Measurements from ENCODE around the gene IL2RA. TPM values are rescaled to one million over a fixed set of nuclear protein-coding genes. Genes with fewer than 3 reads are reported as not detected.
"Not testable (repeated sequence)": the region's sequence is repeated elsewhere in the genome, so short reads cannot be mapped to it uniquely, and the experiment has no call there.

IL2RA gene
- total RNA-seq, 2 experiments from 2014 or later = 437 to 446 TPM

DNA sequence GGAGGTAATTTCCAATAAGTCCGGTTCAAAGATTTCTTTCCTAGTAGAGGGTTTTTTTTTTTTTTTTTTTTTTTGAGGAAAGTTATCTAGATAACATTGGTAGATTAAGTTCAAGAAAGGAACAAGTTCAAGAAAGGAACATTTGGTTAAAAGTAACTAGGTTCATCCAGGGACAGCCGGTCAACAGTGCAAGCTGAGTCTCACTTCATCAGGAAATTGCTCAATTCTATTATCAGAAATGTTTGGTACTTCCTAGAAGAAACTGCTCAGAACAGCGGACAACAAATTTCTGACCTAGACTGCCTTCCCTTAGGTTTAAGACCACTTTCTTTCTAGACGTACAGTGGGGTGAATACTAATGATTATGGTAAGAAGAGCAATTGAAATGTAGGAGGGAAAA, 3.7 kb upstream of the IL2RA start:
- Mint-ChIP-seq H3K27ac (peak overlapping the region; percentile 77), H3K27me3 (no peaks in the 10 kb centered on the region), H3K4me1 (peaks cover 82% of the 10 kb centered on the region), H3K4me3 (peak overlapping the region; percentile 34), H3K9me3 (peaks cover 6% of the 10 kb centered on the region), H3K36me3 (ENCODE audit: low read depth) (peaks cover 26% of the 10 kb centered on the region)
- ChIA-PET POLR2A (interaction anchor here (0.8 to 13.4 kb wide), 8 partner anchors 9 to 516 kb away, joined by 4 to 448 read pairs (median 6); partner anchors contain the start of gene IL2RA), CTCF (interaction anchor here (1.2 to 11.2 kb wide), 4 partner anchors 14 to 24 kb away, joined by 3 to 138 read pairs (median 14); no protein-coding TSS in a partner anchor)
- peak; percentile 31 for DNase-seq

- DNase-seq = peak; percentile 41
- Mint-ChIP-seq H3K4me3 (peak overlapping the region; percentile 34), H3K27ac (peak overlapping the region; percentile 77), H3K36me3 (ENCODE audit: low read depth) (peaks cover 28% of the 10 kb centered on the region), H3K27me3 (no peaks in the 10 kb centered on the region), H3K9me3 (peaks cover 6% of the 10 kb centered on the region), H3K4me1 (peaks cover 77% of the 10 kb centered on the region)
- ChIA-PET POLR2A (interaction anchor here (1.1 to 13.4 kb wide), 7 partner anchors 10 to 516 kb away, joined by 4 to 448 read pairs (median 6); partner anchors contain the start of gene IL2RA), CTCF (interaction anchor here (11.2 kb wide), 1 partner anchor 22 kb away, joined by 138 read pairs; no protein-coding TSS in a partner anchor)
Observed at GRCh38 chr10:6065406-6065805, 3.2 kb upstream of the IL2RA start.

- H3K27ac Mint-ChIP-seq = peak overlapping the region; percentile 77
- not testable (repeated sequence) for H3K27me3 Mint-ChIP-seq, H3K9me3 Mint-ChIP-seq, DNase-seq
- peaks cover 72% of the 10 kb centered on the region for H3K4me1 Mint-ChIP-seq
- CTCF ChIA-PET = interaction anchor here (1.0 to 5.8 kb wide), 2 partner anchors 7 to 22 kb away, joined by 3 to 41 read pairs; no protein-coding TSS in a partner anchor
- peaks cover 33% of the 10 kb centered on the region for H3K36me3 Mint-ChIP-seq (ENCODE audit: low read depth)
- POLR2A ChIA-PET = interaction anchor here (4.0 kb wide), 1 partner anchor 17 kb away, joined by 68 read pairs; no protein-coding TSS in a partner anchor
- peak overlapping the region; percentile 34 for H3K4me3 Mint-ChIP-seq
Observed at GRCh38 chr10:6064726-6065125, 2.6 kb upstream of the IL2RA start.

DNA sequence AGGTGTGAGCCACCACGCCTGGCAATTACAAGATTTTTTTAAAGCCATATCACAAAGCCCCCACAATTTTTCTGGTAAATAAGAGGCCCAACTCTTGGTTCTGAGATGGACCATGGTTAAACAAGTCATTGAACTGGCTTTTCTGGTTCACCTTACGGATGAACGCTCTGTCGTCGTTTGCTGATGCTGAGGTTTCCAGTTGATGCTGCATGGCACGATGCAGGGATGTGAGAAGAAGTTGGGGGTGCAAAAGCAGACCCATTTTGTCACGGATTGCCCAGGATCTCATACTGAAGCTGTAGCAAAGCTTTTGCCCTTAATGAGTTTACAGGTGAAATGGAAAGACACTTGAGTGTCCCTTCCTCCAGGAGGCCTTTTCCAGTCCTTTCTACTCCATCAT, 2.0 kb upstream of the IL2RA start:
- ChIA-PET POLR2A (interaction anchor here (0.5 to 21.0 kb wide), 4 partner anchors 8 to 26 kb away, joined by 3 to 448 read pairs (median 82); no protein-coding TSS in a partner anchor), CTCF (interaction anchor here (1.0 to 5.8 kb wide), 2 partner anchors 8 to 23 kb away, joined by 3 to 41 read pairs; no protein-coding TSS in a partner anchor)
- H3K27ac Mint-ChIP-seq = peak overlapping the region; percentile 77
- peaks cover 71% of the 10 kb centered on the region for H3K4me1 Mint-ChIP-seq
- H3K27me3 Mint-ChIP-seq = no peaks in the 10 kb centered on the region
- peaks cover 39% of the 10 kb centered on the region for H3K36me3 Mint-ChIP-seq (ENCODE audit: low read depth)
- DNase-seq = peak; percentile 15
- H3K4me3 Mint-ChIP-seq = no peak overlapping the region
- H3K9me3 Mint-ChIP-seq = peaks cover 6% of the 10 kb centered on the region

DNA sequence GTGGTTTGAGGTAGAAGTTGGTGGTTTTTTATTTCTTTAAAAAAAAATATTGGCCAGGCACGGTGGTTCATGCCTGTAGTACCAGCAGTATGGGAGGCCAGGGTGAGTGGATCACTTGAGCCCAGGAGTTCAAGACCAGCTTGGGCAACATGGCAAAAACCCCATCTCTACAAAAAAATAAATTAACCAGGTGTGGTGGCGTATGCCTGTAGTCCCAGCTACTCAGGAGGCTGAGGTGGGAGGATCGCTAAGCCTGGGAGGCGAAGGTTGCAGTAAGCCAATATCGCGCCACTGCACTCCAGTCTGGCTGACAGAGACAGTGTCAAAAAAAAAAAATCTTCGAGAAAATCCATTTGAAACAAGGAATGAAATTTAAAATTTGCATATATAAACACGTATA, 1.1 kb downstream of the IL2RA start:
- H3K27ac Mint-ChIP-seq = peak overlapping the region; percentile 90
- peaks cover 65% of the 10 kb centered on the region for H3K36me3 Mint-ChIP-seq (ENCODE audit: low read depth)
- POLR2A ChIA-PET = interaction anchor here (0.7 to 21.0 kb wide), 12 partner anchors 9 to 85 kb away, joined by 3 to 448 read pairs (median 10); partner anchors contain the start of gene IL15RA
- DNase-seq = peak; percentile 42
- H3K4me1 Mint-ChIP-seq = peaks cover 71% of the 10 kb centered on the region
- H3K27me3 Mint-ChIP-seq = no peaks in the 10 kb centered on the region
- CTCF ChIA-PET = interaction anchor here (0.6 to 5.8 kb wide), 7 partner anchors 8 to 47 kb away, joined by 3 to 41 read pairs (median 4); no protein-coding TSS in a partner anchor
- H3K9me3 Mint-ChIP-seq = peaks cover 6% of the 10 kb centered on the region
- H3K4me3 Mint-ChIP-seq = peak overlapping the region; percentile 90

- Mint-ChIP-seq H3K4me3 (peak overlapping the region; percentile 90), H3K9me3 (peaks cover 2% of the 10 kb centered on the region), H3K4me1 (peaks cover 66% of the 10 kb centered on the region), H3K36me3 (ENCODE audit: low read depth) (peaks cover 73% of the 10 kb centered on the region), H3K27me3 (no peaks in the 10 kb centered on the region), H3K27ac (peak overlapping the region; percentile 90)
- ChIA-PET CTCF (interaction anchor here (2.5 to 5.8 kb wide), 2 partner anchors 24 to 27 kb away, joined by 12 to 41 read pairs; no protein-coding TSS in a partner anchor), POLR2A (interaction anchor here (1.2 to 21.0 kb wide), 3 partner anchors 7 to 24 kb away, joined by 7 to 448 read pairs (median 97); no protein-coding TSS in a partner anchor)
- DNase-seq = peak; percentile 18
Observed at GRCh38 chr10:6059506-6059905, 2.7 kb downstream of the IL2RA start.

GRCh38 chr10:6058682-6059475, 3.3 kb downstream of the IL2RA start:
- peak; percentile 29 for DNase-seq
- Mint-ChIP-seq H3K27me3 (no peaks in the 10 kb centered on the region), H3K4me1 (peaks cover 66% of the 10 kb centered on the region), H3K36me3 (ENCODE audit: low read depth) (peaks cover 79% of the 10 kb centered on the region), H3K27ac (peak overlapping the region; percentile 90), H3K4me3 (peak overlapping the region; percentile 90), H3K9me3 (no peaks in the 10 kb centered on the region)
- ChIA-PET CTCF (interaction anchor here (0.7 to 6.4 kb wide), 4 partner anchors 15 to 83 kb away, joined by 3 to 58 read pairs (median 6); no protein-coding TSS in a partner anchor), POLR2A (interaction anchor here (0.8 to 21.0 kb wide), 16 partner anchors 9 to 245 kb away, joined by 3 to 448 read pairs (median 7); partner anchors contain the start of genes ANKRD16 and FBH1)

- peaks cover 74% of the 10 kb centered on the region for H3K4me1 Mint-ChIP-seq
- H3K4me3 Mint-ChIP-seq = peak overlapping the region; percentile 90
- peak overlapping the region; percentile 90 for H3K27ac Mint-ChIP-seq
- ChIA-PET POLR2A (interaction anchor here (0.8 to 21.0 kb wide), 14 partner anchors 10 to 375 kb away, joined by 3 to 448 read pairs (median 4); partner anchors contain the start of gene GDI2), CTCF (interaction anchor here (0.8 to 6.4 kb wide), 3 partner anchors 19 to 30 kb away, joined by 3 to 58 read pairs (median 4); no protein-coding TSS in a partner anchor)
- H3K36me3 Mint-ChIP-seq (ENCODE audit: low read depth) = peaks cover 90% of the 10 kb centered on the region
- no peaks in the 10 kb centered on the region for H3K27me3 Mint-ChIP-seq
- peak; percentile 16 for DNase-seq
- no peaks in the 10 kb centered on the region for H3K9me3 Mint-ChIP-seq
Observed at GRCh38 chr10:6056411-6057135, 5.6 kb downstream of the IL2RA start.

- no peaks in the 10 kb centered on the region for H3K9me3 Mint-ChIP-seq
- ChIA-PET POLR2A (interaction anchor here (1.0 to 21.0 kb wide), 7 partner anchors 10 to 242 kb away, joined by 3 to 448 read pairs (median 4); partner anchors contain the start of gene GDI2), CTCF (interaction anchor here (1.0 to 6.4 kb wide), 2 partner anchors 28 to 31 kb away, joined by 4 to 58 read pairs; no protein-coding TSS in a partner anchor)
- H3K27ac Mint-ChIP-seq = peak overlapping the region; percentile 90
- peaks cover 88% of the 10 kb centered on the region for H3K36me3 Mint-ChIP-seq (ENCODE audit: low read depth)
- no peaks in the 10 kb centered on the region for H3K27me3 Mint-ChIP-seq
- peak overlapping the region; percentile 90 for H3K4me3 Mint-ChIP-seq
- DNase-seq = peak; percentile 10
- H3K4me1 Mint-ChIP-seq = peaks cover 78% of the 10 kb centered on the region
Observed at GRCh38 chr10:6055929-6056328, 6.2 kb downstream of the IL2RA start.

DNA sequence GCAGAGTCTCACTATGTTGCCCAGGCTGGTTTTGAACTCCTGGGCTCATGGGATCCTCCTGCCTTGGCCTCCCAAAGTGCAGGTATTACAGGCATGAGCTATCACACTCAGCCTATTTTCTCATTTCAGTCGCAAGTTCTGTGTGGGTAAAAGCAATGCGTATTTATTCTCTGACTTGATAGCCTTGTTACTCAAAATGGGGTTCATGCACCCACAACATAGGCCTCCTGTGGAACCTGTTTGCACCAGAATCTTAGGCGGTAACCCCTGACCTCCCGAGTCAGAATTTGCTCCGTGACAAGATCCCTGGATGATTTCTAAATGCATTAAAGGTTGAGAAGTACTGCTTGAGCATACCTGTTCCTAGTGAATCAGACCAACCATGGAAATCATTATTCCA, 7.3 kb downstream of the IL2RA start:
- ChIA-PET CTCF (interaction anchor here (6.4 kb wide), 1 partner anchor 32 kb away, joined by 58 read pairs; no protein-coding TSS in a partner anchor), POLR2A (interaction anchor here (1.3 to 21.0 kb wide), 8 partner anchors 7 to 78 kb away, joined by 3 to 448 read pairs (median 62); partner anchors contain the start of genes IL15RA and IL2RA)
- H3K9me3 Mint-ChIP-seq = no peaks in the 10 kb centered on the region
- no peaks in the 10 kb centered on the region for H3K27me3 Mint-ChIP-seq
- H3K27ac Mint-ChIP-seq = peak overlapping the region; percentile 97
- peak overlapping the region; percentile 70 for H3K4me3 Mint-ChIP-seq
- peak; percentile 16 for DNase-seq
- peaks cover 88% of the 10 kb centered on the region for H3K4me1 Mint-ChIP-seq
- H3K36me3 Mint-ChIP-seq (ENCODE audit: low read depth) = peaks cover 88% of the 10 kb centered on the region

GRCh38 chr10:6053816-6054631, 8.1 kb downstream of the IL2RA start:
- Mint-ChIP-seq H3K9me3 (no peaks in the 10 kb centered on the region), H3K36me3 (ENCODE audit: low read depth) (peaks cover 88% of the 10 kb centered on the region), H3K27me3 (no peaks in the 10 kb centered on the region), H3K27ac (peak overlapping the region; percentile 97), H3K4me3 (peak overlapping the region; percentile 70), H3K4me1 (peaks cover 90% of the 10 kb centered on the region)
- DNase-seq = peak; percentile 37
- POLR2A ChIA-PET = interaction anchor here (0.8 to 21.0 kb wide), 18 partner anchors 8 to 528 kb away, joined by 3 to 448 read pairs (median 4); partner anchors contain the start of genes ANKRD16, FBH1, GDI2 and IL15RA
- CTCF ChIA-PET = interaction anchor here (0.5 to 6.4 kb wide), 6 partner anchors 8 to 530 kb away, joined by 3 to 58 read pairs (median 6); partner anchors contain the start of gene IL2RA
